Activated T-helper 17 cell treated with anti-CD3 and anti-CD28 coated beads, Interleukin-2, amount 50 U/mL, for 72 hours (primary cell): ENCODE data around the gene HECTD1. TPM values are rescaled to one million over a fixed set of nuclear protein-coding genes. Genes with fewer than 3 reads are reported as not detected.
"Not testable (repeated sequence)": the region's sequence is repeated elsewhere in the genome, so short reads cannot be mapped to it uniquely, and the experiment has no call there.

Experiments used
- ATAC-seq: fragments of 150-1000 bp; cut with Tn5 transposase; replicated peaks from 2 replicates; pipeline ENCODE4 v1.10.0; 2021; ENCODE audit warnings: mild to moderate bottlenecking, moderate library complexity
- H3K27ac Mint-ChIP-seq: one replicate; pipeline ENCODE4 v1.8.0; 2022; ENCODE audit warnings: mixed read lengths
- H3K27me3 Mint-ChIP-seq: one replicate; pipeline ENCODE4 v1.8.0; 2022; ENCODE audit warnings: mixed read lengths
- H3K36me3 Mint-ChIP-seq: one replicate; pipeline ENCODE4 v1.8.0; 2022; ENCODE audit warnings: low read depth, mild to moderate bottlenecking, mixed read lengths
- H3K4me1 Mint-ChIP-seq: one replicate; pipeline ENCODE4 v1.8.0; 2022; ENCODE audit warnings: mixed read lengths
- H3K4me3 Mint-ChIP-seq: one replicate; pipeline ENCODE4 v1.8.0; 2022; ENCODE audit warnings: mild to moderate bottlenecking, mixed read lengths
- H3K9me3 Mint-ChIP-seq: one replicate; pipeline ENCODE4 v1.8.0; 2022; ENCODE audit warnings: mixed read lengths
- total RNA-seq, 2 donors: library from RNA; stranded (reverse); gene quantifications; one replicate each; pipeline ENCODE4 v1.2.3, GENCODE V29; 2022

HECTD1 gene
- total RNA-seq, 2 donors from 2014 or later: 88.3 to 92.8 TPM

GRCh38 chr14:31235462-31235861 lies 27.9 kb upstream of the HECTD1 start:
- H3K4me1 Mint-ChIP-seq: no peaks in the 10 kb centered on the region
- no peaks in the 10 kb centered on the region for H3K9me3 Mint-ChIP-seq
- H3K36me3 Mint-ChIP-seq: no peaks in the 10 kb centered on the region
- no peak overlapping the region for H3K27ac Mint-ChIP-seq
- H3K27me3 Mint-ChIP-seq: no peaks in the 10 kb centered on the region
- H3K4me3 Mint-ChIP-seq: no peak overlapping the region
- peak; percentile 49 for ATAC-seq

GRCh38 chr14:31232081-31232480 lies 24.5 kb upstream of the HECTD1 start:
- H3K36me3 Mint-ChIP-seq: no peaks in the 10 kb centered on the region
- no peaks in the 10 kb centered on the region for H3K4me1 Mint-ChIP-seq
- ATAC-seq: no peak
- no peak overlapping the region for H3K27ac Mint-ChIP-seq
- no peak overlapping the region for H3K4me3 Mint-ChIP-seq
- no peaks in the 10 kb centered on the region for H3K9me3 Mint-ChIP-seq
- H3K27me3 Mint-ChIP-seq: no peaks in the 10 kb centered on the region

GRCh38 chr14:31231272-31231671 lies 23.7 kb upstream of the HECTD1 start:
- not testable (repeated sequence) for H3K4me3 Mint-ChIP-seq, H3K27ac Mint-ChIP-seq, H3K36me3 Mint-ChIP-seq

GRCh38 chr14:31230573-31230958 lies 23.0 kb upstream of the HECTD1 start:
- no peak overlapping the region for H3K27ac Mint-ChIP-seq
- no peaks in the 10 kb centered on the region for H3K4me1 Mint-ChIP-seq
- H3K4me3 Mint-ChIP-seq: no peak overlapping the region
- no peaks in the 10 kb centered on the region for H3K36me3 Mint-ChIP-seq
- no peaks in the 10 kb centered on the region for H3K9me3 Mint-ChIP-seq
- no peaks in the 10 kb centered on the region for H3K27me3 Mint-ChIP-seq
- no peak for ATAC-seq

More at GRCh38 chr14:31231272-31231671, 23.7 kb upstream of the HECTD1 start:
- not testable (repeated sequence) for H3K4me1 Mint-ChIP-seq, ATAC-seq, H3K27me3 Mint-ChIP-seq, H3K9me3 Mint-ChIP-seq

- Mint-ChIP-seq H3K27me3 (no peaks in the 10 kb centered on the region), H3K4me1 (no peaks in the 10 kb centered on the region), H3K4me3 (no peak overlapping the region), H3K9me3 (no peaks in the 10 kb centered on the region), H3K36me3 (no peaks in the 10 kb centered on the region), H3K27ac (no peak overlapping the region)
- no peak for ATAC-seq
Observed at GRCh38 chr14:31229638-31230572, 22.3 kb upstream of the HECTD1 start.

- Mint-ChIP-seq H3K4me1 (no peaks in the 10 kb centered on the region), H3K4me3 (no peak overlapping the region), H3K36me3 (no peaks in the 10 kb centered on the region), H3K27ac (no peak overlapping the region), H3K9me3 (no peaks in the 10 kb centered on the region), H3K27me3 (no peaks in the 10 kb centered on the region)
- peak; percentile 35 for ATAC-seq
Observed at GRCh38 chr14:31229009-31229408, 21.4 kb upstream of the HECTD1 start.

- H3K9me3 Mint-ChIP-seq: no peaks in the 10 kb centered on the region
- no peak overlapping the region for H3K4me3 Mint-ChIP-seq
- ATAC-seq: no peak
- H3K27me3 Mint-ChIP-seq: no peaks in the 10 kb centered on the region
- H3K4me1 Mint-ChIP-seq: no peaks in the 10 kb centered on the region
- no peaks in the 10 kb centered on the region for H3K36me3 Mint-ChIP-seq
- no peak overlapping the region for H3K27ac Mint-ChIP-seq
Observed at GRCh38 chr14:31228533-31228932, 20.9 kb upstream of the HECTD1 start.

GRCh38 chr14:31224808-31225207 lies 17.2 kb upstream of the HECTD1 start:
- Mint-ChIP-seq H3K27me3 (no peaks in the 10 kb centered on the region), H3K9me3 (no peaks in the 10 kb centered on the region), H3K4me1 (no peaks in the 10 kb centered on the region), H3K36me3 (no peaks in the 10 kb centered on the region), H3K27ac (no peak overlapping the region), H3K4me3 (no peak overlapping the region)
- ATAC-seq: no peak

- Mint-ChIP-seq H3K27ac (no peak overlapping the region), H3K4me1 (no peaks in the 10 kb centered on the region), H3K4me3 (no peak overlapping the region)
Observed at GRCh38 chr14:31223331-31223730, 15.7 kb upstream of the HECTD1 start.

GRCh38 chr14:31222834-31223233 lies 15.2 kb upstream of the HECTD1 start:
- Mint-ChIP-seq H3K27ac (no peak overlapping the region), H3K27me3 (no peaks in the 10 kb centered on the region), H3K9me3 (no peaks in the 10 kb centered on the region), H3K36me3 (no peaks in the 10 kb centered on the region), H3K4me1 (no peaks in the 10 kb centered on the region), H3K4me3 (no peak overlapping the region)
- ATAC-seq: no peak

More at GRCh38 chr14:31223331-31223730, 15.7 kb upstream of the HECTD1 start:
- no peak for ATAC-seq
- Mint-ChIP-seq H3K9me3 (no peaks in the 10 kb centered on the region), H3K27me3 (no peaks in the 10 kb centered on the region), H3K36me3 (no peaks in the 10 kb centered on the region)

- Mint-ChIP-seq H3K27ac (no peak overlapping the region), H3K27me3 (no peaks in the 10 kb centered on the region), H3K4me3 (no peak overlapping the region), H3K36me3 (no peaks in the 10 kb centered on the region), H3K4me1 (no peaks in the 10 kb centered on the region), H3K9me3 (no peaks in the 10 kb centered on the region)
- ATAC-seq: no peak
Observed at GRCh38 chr14:31221266-31221665, 13.7 kb upstream of the HECTD1 start.

GRCh38 chr14:31219169-31219568 lies 11.6 kb upstream of the HECTD1 start:
- ATAC-seq: no peak
- Mint-ChIP-seq H3K4me1 (no peaks in the 10 kb centered on the region), H3K36me3 (no peaks in the 10 kb centered on the region), H3K27me3 (no peaks in the 10 kb centered on the region), H3K27ac (no peak overlapping the region), H3K9me3 (no peaks in the 10 kb centered on the region), H3K4me3 (no peak overlapping the region)

- Mint-ChIP-seq H3K27me3 (no peaks in the 10 kb centered on the region), H3K4me1 (no peaks in the 10 kb centered on the region), H3K27ac (no peak overlapping the region), H3K9me3 (no peaks in the 10 kb centered on the region), H3K36me3 (no peaks in the 10 kb centered on the region), H3K4me3 (no peak overlapping the region)
- no peak for ATAC-seq
Observed at GRCh38 chr14:31216359-31216758, 8.8 kb upstream of the HECTD1 start.

GRCh38 chr14:31212893-31213292 lies 5.3 kb upstream of the HECTD1 start:
- H3K9me3 Mint-ChIP-seq: no peaks in the 10 kb centered on the region
- no peak overlapping the region for H3K27ac Mint-ChIP-seq
- H3K4me1 Mint-ChIP-seq: peaks cover 12% of the 10 kb centered on the region
- H3K27me3 Mint-ChIP-seq: no peaks in the 10 kb centered on the region
- H3K36me3 Mint-ChIP-seq: peaks cover 6% of the 10 kb centered on the region
- no peak for ATAC-seq
- H3K4me3 Mint-ChIP-seq: no peak overlapping the region

- peak overlapping the region; percentile 98 for H3K4me3 Mint-ChIP-seq
- no peaks in the 10 kb centered on the region for H3K9me3 Mint-ChIP-seq
- H3K27me3 Mint-ChIP-seq: no peaks in the 10 kb centered on the region
- ATAC-seq: no peak
- H3K4me1 Mint-ChIP-seq: peaks cover 21% of the 10 kb centered on the region
- peaks cover 26% of the 10 kb centered on the region for H3K36me3 Mint-ChIP-seq
- no peak overlapping the region for H3K27ac Mint-ChIP-seq
Observed at GRCh38 chr14:31209605-31210004, 2.0 kb upstream of the HECTD1 start.
